Urothelium cell line (cell line): ENCODE results near the gene CHPT1.
A peak's percentile ranks its signal among the peaks of the same experiment; 100 is the strongest.
"Not testable (repeated sequence)": the region's sequence is repeated elsewhere in the genome, so short reads cannot be mapped to it uniquely, and the experiment has no call there.

Experiments
- DNase-seq: peaks from one replicate; pipeline ENCODE4 v3.0.0; 2011; ENCODE audit warnings: low spot score, mixed read lengths
- FAIRE-seq: peaks from 2 replicates; lab custom pipeline; 2011; peaks lifted over from hg19 to GRCh38; lab: Jason Lieb, UNC

Gene CHPT1

DNA sequence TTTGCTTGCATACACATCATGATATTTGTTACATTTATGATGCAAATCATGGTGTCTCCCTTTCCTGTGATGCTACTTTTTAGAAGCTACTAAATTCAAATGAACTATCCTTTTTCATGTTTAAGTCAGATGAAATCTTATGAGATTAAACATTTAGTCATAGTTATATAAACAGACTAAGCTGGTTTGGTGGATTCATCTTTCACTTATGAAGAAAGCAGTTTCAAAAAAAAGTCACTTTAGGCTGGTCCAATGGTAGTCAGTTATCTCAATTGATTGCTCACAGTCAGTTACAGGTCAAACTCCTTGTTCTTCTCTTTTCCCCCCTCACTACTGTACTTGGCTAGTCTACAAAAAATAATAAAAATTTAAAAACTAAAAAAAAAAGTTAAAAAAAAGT, 22.1 kb downstream of the CHPT1 start:
- DNase-seq: no peak

DNA sequence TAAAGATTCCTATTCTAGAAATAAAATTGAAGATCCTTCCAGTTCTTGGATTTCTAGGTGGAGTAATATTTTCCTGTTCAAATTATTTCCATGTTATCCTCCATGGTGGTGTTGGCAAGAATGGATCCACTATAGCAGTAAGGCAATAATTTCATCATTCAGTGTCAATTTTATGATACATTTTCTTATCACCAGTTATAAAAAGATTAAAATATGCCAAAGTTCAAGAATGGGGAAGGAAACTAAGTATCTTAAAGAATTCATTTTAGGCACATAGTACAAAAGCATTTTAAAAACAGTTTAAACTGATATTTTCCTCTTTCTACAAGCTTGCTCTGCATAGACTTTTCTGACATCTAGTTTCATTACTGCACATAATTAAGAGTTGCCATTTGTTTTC, 22.7 kb downstream of the CHPT1 start:
- DNase-seq: no peak
- no peak for FAIRE-seq

More for the DNA sequence above, 22.1 kb downstream of the CHPT1 start:
- FAIRE-seq: no peak

DNA sequence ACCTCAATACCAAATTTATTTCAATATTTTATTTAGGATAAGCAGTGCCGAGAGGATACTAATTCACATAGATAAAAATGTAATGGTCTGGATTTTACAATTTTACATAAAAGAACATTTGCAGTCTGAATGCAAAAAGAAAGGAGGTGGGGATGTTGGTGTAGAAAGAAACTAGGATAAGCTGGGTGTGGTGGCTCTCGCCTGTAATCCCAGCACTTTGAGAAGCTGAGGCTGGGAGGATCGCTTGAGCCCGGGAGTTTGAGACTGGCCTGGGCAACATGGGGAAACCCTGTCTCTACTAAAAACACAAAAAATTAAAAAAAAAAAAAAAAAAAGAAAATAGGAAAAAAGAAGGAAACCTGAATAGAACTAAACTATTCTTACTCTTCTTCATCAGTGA, 25.0 kb downstream of the CHPT1 start:
- DNase-seq (no peak), FAIRE-seq (no peak)

DNA sequence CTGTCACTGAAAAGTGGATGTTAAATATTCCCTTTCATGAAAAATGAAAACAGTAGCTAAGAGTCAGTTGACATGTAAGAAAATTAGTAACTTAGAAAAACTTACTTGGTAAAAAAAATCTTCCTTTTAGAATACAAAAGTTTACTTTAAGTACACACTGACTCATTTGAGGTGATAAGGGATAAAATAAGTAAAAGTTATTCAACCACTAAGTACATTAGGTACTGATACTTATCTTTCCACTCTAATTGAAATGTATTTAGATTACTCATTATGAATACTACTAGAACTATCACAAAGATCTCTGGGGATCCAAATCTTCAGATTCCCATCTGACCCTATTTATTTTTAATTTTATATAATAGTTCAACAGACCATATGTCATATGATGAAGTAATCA, 29.7 kb downstream of the CHPT1 start:
- FAIRE-seq: no peak
- DNase-seq: no peak

DNA sequence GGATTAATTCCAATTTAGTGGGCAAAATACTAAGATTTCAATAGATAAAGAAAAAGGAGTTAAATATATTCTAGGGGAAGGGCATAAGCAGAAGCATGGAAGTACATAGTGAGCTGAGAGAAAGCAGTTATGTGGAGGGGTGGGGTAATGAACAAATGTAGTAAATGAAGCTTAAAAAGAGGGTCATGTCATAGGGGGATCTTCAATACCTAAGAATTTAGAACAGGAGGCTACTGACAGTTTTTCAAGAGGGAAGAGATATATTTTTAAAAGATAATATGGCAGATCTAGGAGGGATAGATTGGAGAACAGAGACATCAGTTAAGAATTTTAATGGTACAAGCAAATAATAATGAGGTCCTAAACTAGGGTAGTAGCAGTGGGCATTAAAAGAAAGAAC, 32.4 kb downstream of the CHPT1 start:
- DNase-seq (no peak), FAIRE-seq (no peak)

DNA sequence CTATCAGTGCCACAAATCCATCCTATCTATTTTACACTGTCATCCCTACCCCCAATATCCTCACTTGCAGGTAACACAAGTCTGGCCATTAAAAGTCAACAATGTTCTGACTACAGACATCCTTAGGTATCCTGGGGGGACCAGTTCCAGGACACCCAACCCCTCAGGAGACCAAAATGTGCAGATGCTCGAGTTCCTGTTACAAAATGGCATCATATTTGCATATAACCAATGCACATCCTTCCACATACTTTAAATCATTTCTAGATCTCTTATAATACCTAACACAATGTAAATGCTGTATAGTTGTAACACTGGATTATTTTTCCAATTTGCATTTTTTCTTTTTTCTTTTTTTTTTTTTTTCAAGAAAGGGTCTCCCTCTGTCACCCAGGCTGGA, 34.9 kb downstream of the CHPT1 start:
- DNase-seq: no peak
- FAIRE-seq: no peak

DNA sequence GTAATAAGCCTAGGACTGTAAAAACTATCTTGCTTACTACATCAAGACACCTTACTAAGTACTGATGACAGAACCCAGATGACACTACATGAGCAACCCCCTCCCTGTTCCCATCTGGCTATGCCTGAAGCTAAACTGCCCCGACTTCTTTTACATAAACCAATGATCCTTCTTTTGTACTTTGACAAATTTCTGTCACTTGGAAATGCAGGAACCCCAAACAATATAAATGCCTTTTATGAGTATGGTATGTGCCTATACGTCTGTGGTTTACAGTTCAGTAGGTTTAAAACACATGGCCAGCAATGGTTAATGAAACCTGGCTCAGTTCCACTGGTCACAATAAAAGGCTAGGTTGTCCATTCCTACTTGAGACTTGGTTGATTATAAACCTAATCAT, 35.7 kb downstream of the CHPT1 start:
- DNase-seq (no peak), FAIRE-seq (no peak)

DNA sequence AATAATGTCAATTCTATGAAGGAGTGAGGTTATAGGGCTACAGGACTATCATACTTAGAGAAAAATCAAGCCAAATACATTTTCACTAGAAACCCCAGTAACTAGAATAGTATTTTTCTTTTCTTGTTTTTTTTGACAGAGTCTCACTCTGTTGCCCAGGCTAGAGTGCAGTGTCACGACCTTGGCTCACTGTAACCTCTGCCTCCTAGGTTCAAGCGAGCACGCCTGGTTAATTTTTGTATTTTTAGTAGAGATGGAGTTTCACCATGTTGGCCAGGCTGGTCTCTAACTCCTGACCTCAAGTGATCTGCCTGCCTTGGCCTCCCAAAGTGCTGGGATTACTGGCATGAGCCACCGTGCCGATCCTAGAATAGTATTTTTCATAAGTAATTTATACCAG, 37.0 kb downstream of the CHPT1 start:
- FAIRE-seq, DNase-seq: not testable (repeated sequence)

DNA sequence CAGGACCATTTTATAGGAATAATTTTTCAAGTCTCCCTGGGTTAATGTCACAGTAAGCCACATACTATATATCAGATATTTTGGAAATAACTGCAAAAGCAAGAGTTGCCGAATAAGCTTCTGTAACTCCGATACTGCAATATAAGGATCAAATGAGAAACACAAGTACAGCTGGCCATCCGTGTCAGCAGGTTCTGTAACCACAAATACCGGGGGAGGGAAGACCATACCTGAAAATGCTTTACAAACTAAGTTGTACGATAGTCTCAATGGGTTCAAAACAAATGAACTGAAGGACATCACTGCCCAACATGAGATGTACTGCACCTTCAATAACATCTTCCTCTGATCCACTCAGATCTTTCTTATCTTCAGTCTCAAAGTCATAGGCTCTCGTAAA, 40.0 kb downstream of the CHPT1 start:
- DNase-seq (no peak), FAIRE-seq (no peak)

DNA sequence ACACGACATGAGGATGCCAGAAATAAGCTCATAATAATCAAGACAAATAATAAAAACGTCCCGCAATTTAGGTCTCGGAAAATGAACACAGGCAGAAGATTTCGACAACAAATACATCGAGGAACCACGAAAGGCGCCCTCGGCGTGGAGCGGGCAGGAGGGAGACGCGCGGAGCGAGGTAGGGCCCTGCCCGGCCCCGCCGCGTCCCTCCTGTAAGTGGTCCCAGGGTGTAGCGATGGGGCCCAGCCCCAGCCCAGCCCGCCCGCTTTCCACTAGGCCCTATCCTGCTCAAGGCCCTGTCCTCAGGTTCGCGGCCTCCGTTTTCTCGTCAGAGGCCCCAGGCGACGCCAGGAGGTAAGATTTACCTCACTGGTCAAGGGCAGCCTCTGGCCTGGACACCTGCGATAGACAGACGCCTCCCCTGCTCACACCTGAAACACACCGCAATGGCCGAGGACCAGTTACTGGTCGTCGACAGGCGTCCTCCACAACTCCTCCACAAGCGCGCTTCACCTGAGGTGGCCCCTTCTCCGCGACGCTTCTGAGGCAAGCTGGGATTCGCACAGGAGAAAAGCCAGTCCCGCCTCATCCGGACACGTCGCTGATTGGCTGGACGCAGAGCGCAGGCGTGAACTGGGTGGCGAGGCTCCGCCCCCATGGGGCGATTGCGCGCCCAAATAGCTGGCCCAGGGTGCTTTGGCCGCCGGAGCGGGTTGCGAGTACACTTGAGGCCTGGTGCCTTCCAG, 41.7 kb downstream of the CHPT1 start, which contains the start of gene SYCP3:
SYCP3 (minus strand) TSS at position 543 of the 746 bp plus-strand sequence. CDS start 1,527 bp downstream, outside the sequence.
- FAIRE-seq (no peak), DNase-seq (no peak)

DNA sequence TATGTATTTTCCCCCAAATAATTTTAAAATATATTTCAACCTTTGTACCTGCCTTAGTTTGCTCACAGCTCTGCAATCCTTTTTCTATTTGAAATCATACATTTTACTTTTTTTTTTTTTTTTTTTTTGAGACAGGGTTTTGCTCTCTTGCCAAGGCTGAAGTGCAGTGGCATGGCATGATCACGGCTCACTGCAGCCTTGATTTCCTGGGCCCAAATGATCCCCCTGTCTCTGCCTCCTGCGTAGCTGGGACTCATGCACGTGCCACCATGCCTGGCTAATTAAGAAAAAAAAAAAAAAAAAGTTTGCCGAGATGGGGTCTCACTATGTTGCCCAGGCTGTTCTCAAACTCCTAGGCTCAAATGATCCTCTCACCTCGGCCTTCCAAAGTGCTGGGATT, 43.1 kb downstream of the CHPT1 start:
- FAIRE-seq (no peak), DNase-seq (no peak)

DNA sequence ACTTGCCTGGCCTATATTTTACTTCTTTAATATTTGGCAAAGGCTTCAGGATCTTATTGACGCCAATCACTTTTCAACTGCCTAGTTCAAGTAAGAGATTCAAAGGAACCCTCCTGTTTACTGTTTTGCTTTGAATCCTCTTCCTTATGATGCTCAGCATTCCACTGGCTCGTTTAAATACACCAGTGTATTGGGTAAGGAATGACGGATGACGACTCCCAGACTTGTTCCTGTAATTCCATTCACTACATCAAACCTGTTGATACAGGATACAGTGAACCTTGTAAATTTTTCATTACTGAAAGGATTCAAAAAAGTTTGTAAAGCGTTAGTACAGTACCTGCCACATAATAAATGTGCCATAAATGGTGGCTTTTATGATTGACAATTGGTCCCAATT, 43.5 kb downstream of the CHPT1 start:
- no peak for DNase-seq
- no peak for FAIRE-seq

DNA sequence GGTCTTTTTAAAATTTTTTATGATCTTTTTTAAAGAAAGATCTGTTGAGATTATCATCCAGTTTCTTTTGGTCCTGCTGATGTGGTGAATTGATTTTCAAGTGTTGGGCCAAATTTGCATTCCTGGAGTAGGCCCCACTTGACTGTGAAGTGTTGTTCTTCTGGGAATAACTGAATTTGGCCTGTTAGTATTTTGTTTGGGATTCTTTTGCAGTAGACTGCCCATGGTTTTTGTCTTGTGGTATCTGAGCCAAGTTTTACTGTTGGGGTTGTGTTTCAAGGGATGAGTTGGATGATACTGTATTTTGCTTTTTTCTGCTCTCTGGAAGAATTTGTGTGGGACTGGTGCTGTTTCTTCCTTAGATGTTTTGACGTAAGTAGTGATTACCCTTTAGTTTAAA, 45.8 kb downstream of the CHPT1 start:
- FAIRE-seq (no peak), DNase-seq (no peak)

DNA sequence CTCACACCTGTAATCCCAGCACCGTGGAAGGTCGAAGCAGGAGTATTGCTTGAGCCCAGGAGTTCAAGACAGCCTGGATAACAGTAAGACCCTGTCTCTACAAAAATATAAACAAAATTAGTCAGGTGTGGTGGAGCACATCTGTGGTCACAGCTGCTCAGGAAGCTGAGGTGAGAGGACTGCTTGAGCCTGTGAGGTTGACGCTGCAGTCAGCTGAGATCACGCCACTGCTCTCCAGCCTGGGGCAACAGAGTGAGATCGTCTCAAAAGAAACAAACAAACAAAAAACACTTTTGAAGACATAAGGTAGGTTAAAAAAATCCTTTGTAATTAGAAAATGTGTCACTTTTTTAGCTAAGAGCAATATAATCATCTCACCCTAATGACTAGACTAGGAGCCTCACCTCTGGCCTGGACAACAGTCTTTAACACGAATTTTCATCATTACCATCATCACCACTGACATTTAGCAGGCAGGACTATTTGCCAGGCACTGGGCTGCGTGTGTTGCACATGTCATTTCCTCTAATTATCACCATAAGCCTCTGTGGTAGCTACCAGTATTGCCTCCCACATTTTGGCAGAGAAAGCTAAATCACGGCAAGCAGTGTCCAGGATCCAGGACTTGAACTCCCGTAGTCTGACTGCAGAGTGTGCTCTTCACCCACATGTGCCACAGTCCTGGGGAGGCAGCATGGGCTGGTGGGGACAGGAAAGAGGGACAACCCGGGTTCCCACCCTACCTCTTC, 46.5 kb downstream of the CHPT1 start:
- FAIRE-seq (no peak), DNase-seq (no peak)

DNA sequence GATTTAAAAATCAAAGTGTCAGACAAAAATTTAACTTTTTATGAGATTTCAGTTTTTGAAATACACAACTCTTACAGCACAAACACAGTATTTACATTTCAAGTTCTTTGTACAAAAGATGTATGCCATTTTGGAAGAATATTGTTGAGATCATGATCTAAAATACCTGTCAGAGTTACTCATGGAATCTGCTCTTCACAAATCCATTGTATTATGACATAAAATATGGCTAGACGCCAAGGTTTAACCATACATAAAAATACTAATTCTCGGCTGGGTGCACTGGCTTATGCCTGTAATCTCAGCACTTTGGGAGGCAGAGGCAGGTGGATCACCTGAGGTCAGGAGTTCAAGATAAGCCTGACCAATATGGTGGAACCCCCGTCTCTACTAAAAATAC, 48.0 kb downstream of the CHPT1 start:
- FAIRE-seq: no peak
- no peak for DNase-seq

DNA sequence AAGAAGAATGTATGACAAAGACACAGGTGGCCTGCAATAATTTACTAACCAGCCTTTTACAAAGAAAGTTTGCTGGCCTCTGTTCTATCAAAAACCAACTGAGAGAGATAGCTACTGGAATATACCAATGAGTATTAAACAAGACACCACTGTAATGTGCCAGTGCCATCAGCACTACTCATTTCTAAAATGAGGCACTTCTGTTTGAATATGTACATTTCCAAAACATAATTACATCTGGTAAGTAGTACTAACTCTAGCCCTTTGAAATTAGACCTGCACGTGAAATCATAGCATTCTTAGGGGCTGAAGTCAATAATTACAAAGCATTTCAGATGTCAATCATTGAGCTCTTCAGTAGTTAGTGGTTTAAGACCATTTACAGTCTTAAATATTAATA, 48.8 kb downstream of the CHPT1 start:
- FAIRE-seq (no peak), DNase-seq (no peak)

DNA sequence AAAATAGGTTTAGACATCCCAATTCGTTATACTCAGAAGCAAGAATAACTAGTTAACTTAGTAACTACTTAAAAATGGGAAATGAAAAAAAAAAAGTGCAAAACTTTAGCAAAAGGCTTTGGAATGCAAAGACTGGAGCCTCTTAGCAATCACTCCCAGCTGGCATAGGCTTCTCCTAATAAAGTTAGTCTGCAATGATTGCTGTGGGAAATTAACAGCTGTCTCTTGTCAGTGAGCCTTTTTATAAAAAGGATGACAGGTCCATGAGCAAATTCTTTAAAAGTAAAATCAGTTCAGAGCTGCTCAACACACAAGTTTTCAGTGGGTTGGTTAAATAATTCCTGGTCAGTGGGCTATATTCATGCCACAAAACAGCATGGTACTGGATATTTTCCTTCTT, 49.2 kb downstream of the CHPT1 start:
- DNase-seq (no peak), FAIRE-seq (no peak)

DNA sequence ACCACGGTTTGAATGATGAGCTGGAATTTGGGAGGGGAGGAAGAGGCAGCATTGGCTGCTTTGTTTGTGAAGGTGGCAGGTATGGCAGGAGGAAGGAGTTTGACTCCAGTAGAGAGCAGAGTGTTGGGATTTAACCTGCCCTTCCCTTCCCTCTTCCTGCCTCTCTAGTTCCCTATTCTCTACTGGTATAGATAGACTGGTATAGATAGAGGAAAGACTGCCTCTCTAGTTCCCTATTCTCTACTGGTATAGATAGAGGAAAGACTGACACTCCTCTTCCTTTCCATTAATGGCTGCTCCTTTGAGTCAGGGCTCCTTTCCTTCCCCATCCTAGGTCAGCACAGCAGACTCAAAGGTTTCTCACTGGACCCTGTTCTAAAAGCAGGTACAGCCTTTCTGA, 50.3 kb downstream of the CHPT1 start:
- FAIRE-seq: no peak
- no peak for DNase-seq

DNA sequence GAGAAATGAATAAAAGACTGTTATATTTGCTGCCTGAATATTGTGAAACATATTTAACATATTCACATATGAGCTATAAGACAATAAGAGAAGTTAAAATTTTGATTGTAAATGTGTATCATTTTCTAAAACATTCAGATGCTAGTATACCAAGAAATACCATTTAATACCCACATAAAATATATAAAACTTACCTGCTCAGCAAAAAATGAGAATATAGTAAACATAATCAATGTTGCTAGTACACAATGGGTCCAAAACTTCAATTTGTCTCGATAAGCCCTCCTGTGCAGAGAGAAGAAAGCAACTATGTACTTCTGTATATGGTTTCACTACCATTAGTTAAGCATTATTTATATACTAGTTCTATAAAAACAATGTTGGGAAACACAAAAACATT, 51.5 kb downstream of the CHPT1 start:
- FAIRE-seq (no peak), DNase-seq (no peak)

DNA sequence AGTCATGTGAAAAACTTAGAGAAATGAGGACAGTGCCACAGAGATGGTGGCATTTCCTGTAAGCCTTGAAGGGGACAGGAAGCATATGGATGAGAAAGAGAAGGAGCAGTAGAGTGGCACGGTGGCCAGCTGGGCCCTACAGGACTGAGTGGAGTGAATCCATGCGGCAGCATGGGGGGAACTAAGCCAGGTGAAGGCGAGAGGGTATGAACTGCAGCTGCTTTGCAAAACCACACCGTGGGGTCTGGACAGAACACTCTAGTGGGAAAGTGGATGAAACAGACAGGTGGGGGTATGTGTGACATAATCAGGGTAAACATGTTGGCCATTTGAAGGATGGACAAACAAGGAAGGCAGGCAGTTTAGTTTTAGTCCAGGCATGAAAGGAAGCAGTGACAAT, 52.2 kb downstream of the CHPT1 start:
- DNase-seq (no peak), FAIRE-seq (no peak)

DNA sequence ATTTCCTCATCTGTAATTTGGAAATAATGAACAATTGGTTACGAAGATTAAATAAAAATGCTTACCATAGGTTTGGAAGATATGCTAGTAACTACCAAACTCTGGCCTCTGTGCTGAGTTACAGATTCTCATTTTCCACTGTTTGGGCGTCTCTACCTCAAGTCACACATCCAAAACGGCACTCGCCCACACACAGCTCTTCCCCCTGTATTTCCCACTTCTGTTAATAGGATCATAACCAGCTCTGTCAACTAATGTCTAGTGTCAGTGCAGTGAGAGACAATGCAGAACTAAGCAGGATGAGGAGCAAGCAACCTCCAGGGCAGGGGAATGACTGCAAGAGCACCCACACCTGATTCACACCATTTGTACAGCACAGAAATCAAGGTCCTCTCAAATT, 52.7 kb downstream of the CHPT1 start:
- DNase-seq (no peak), FAIRE-seq (no peak)

DNA sequence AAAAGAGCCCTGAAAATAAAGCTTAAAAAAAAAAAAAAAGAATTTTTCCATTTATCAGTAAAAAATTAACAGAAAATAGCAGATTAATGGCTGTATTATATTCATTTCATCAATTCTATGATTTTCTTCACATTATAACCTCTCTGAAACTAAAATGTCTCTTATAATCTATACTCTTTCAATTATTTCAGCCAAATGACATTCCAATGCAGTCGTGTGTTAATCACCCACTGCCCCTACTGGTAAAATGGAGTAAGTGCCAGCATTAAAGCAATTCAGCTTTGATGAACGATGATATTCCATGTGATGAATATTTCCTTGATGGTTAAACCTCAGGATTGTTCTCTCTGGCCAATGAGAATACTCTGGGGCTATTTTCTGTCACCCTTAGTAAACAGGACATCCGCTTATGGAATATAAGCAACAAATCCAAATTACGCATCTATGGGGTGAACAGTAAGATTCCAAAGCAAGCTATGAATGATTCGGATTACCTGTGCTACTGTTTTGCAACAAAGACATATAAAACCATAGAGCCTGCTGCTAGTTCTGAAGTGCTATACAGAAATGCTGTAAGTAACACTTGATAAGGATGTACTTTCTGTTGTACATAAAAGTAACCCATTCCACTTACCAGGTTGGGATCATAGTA, 62.1 kb downstream of the CHPT1 start:
- FAIRE-seq (no peak), DNase-seq (peak; percentile 23)
